ENCODE measurements around the gene SEBOX. TPM values are rescaled to one million over a fixed set of nuclear protein-coding genes. Genes with fewer than 3 reads are reported as not detected.

Gene SEBOX
- polyA plus RNA-seq, 3 donors: not detected

DNA sequence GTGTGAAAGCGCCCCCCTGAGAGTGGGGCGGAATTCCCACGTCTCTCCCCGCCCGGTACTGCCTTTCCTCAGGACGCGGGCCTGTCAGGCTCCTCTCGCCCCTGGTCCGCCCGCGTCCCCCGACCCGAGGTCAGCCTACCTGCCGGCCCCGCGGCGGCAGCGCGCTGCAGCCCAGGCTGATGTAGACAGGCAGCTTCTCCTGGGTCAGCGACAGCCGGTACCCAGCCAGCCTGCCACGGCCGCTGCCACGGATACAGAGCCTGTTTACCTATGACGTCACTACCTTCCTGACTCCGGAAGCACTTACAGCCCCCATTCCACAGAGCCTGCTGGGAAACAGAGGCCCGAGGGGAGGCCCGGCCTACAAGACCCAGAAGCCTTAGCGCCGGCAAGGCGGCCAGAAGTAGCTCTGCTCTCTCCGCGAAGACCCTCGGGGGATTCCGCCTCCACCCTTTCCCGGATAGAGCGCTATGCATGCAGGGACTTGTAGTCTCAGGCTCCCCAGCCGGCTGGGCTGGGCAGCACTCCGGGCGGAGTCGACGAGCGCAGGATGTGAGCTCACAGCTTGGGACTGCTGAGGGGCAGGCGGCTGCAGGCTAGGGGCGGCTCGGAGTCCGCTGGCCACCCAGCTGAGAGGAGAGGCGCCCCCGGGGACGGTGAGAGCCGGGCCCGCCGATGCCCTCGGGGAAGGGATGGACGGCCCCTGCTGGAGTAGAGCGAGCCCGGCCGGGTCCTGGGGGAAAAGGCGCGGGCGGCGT is 29.6 kb downstream of the SEBOX start, which contains the start of the genes IFT20 and TNFAIP1:
TSS of gene IFT20 (minus strand) at position 272 of the 758 bp plus-strand sequence. CDS start 3,487 bp downstream, outside the sequence.
TSS of gene TNFAIP1 (plus strand) at position 561 of the 758 bp plus-strand sequence. CDS start 3,761 bp downstream, outside the sequence.
- H3K4me1 ChIP-seq (ENCODE audit: control insufficient read depth in 1 of 2, insufficient read depth in 2 of 2, low read length in 2 of 2): peaks cover 31 to 36% of the 10 kb centered on the region in 2 donors
- TF ChIP-seq, protein P1, sequence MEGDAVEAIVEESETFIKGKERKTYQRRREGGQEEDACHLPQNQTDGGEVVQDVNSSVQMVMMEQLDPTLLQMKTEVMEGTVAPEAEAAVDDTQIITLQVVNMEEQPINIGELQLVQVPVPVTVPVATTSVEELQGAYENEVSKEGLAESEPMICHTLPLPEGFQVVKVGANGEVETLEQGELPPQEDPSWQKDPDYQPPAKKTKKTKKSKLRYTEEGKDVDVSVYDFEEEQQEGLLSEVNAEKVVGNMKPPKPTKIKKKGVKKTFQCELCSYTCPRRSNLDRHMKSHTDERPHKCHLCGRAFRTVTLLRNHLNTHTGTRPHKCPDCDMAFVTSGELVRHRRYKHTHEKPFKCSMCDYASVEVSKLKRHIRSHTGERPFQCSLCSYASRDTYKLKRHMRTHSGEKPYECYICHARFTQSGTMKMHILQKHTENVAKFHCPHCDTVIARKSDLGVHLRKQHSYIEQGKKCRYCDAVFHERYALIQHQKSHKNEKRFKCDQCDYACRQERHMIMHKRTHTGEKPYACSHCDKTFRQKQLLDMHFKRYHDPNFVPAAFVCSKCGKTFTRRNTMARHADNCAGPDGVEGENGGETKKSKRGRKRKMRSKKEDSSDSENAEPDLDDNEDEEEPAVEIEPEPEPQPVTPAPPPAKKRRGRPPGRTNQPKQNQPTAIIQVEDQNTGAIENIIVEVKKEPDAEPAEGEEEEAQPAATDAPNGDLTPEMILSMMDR (IDR thresholded peaks at IDR 0.05): no peak
- Mint-ChIP-seq H3K4me3 (peak within 1 kb of the TSS; percentile 93 to 96), H3K9me3 (no peaks in the 10 kb centered on the region), H3K27me3 (ENCODE audit: low read depth in 3 of 3) (peaks cover 0 to 1% (median 0%) of the 10 kb centered on the region in 3 donors), H3K4me1 (peaks cover 40% of the 10 kb centered on the region), H3K36me3 (peaks cover 34 to 35% of the 10 kb centered on the region in 2 donors), H3K27ac (peak within 1 kb of the TSS; percentile 92 to 98 (median 96))
- no peaks in the 10 kb centered on the region for H3K27me3 ChIP-seq (ENCODE audit: control insufficient read depth in 2 of 2, insufficient read depth in 2 of 2, low read length in 2 of 2)
- intact Hi-C loops (cut with micrococcal nuclease): loop anchor here (1.0 to 10.0 kb wide), 5 partner anchors 15 to 617 kb away; partner anchors contain the start of genes POLDIP2 (in 2 of the 2), ALDOC (in 1 of the 2), NLK (in 1 of the 2) and PHF12 (in 1 of the 2)
- WGBS (ENCODE audit: insufficient coverage): under 1% methylated on average over 62 of the region's 62 CpGs
- peaks cover 71% of the 10 kb centered on the region for H3K79me2 ChIP-seq (ENCODE audit: insufficient read depth, low read length)
- H3K9me3 ChIP-seq (replicated peaks in 1 of 2; ENCODE audit: control insufficient read depth in 1 of 2, insufficient read depth in 1 of 2, low read length in 2 of 2): no peaks in the 10 kb centered on the region
- H3K9ac ChIP-seq (ENCODE audit: insufficient read depth, low read length, poor library complexity, severe bottlenecking): peak within 1 kb of the TSS; percentile 83
- H3K4me3 ChIP-seq (replicated peaks in 1 of 3; ENCODE audit: low read depth in 2 of 3, low read length in 3 of 3): peak within 1 kb of the TSS; percentile 62 to 93 (median 76)
- H3K4me2 ChIP-seq (replicated peaks; ENCODE audit: extremely low read depth, low read length, poor library complexity, severe bottlenecking): peak within 1 kb of the TSS; percentile 96
- H3K27ac ChIP-seq (ENCODE audit: low read depth in 1 of 2, low read length in 2 of 2): peak within 1 kb of the TSS; percentile 57 to 96
- peak within 1 kb of the TSS; percentile 94 for H2AFZ ChIP-seq (ENCODE audit: insufficient read depth, low read depth, low read length, poor library complexity, severe bottlenecking)
- peaks cover 20 to 31% of the 10 kb centered on the region in 2 donors for H3K36me3 ChIP-seq (replicated peaks in 1 of 2; ENCODE audit: control insufficient read depth in 1 of 2, insufficient read depth in 2 of 2, low read length in 2 of 2)
- H4K20me1 ChIP-seq (ENCODE audit: insufficient read depth, low read length): peaks cover 13% of the 10 kb centered on the region
- DNase-seq: peak; percentile 99 to 100 (median 99)

DNA sequence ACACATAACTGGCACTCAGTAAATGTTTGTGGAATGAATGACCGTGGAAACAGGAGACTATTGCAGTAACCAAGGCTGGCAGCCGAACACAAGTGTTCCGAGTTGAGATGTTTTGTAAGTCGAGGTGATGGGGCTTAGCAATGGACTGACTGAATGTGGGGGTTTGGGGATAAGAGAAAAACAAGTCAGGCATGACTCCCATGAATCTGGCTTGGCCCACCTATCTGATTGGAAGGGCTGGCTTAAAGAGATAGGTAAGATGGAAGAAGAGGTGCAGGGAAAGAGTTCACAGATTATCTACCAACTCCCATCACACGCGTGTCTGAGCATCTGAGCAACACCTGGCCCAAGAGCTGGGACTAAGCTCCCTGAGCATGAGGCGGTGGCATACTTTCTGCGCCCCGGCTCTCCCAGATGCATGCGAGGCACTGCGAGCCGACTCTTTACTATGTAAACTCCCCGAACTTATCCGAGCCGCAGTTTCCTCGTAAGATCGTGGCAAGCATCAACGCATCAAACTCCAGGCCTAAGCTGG is 30.3 kb downstream of the SEBOX start:
- no peak for DNase-seq

More for the DNA sequence above, 30.3 kb downstream of the SEBOX start:
- H3K4me3 Mint-ChIP-seq: peak overlapping the region; percentile 93 to 95
- Histone ChIP-seq H3K27ac (ENCODE audit: low read depth in 1 of 2, low read length in 2 of 2) (peak overlapping the region; percentile 57 to 96), H3K27me3 (ENCODE audit: control insufficient read depth in 2 of 2, insufficient read depth in 2 of 2, low read length in 2 of 2) (no peaks in the 10 kb centered on the region), H3K9me3 (replicated peaks in 1 of 2; ENCODE audit: control insufficient read depth in 1 of 2, insufficient read depth in 1 of 2, low read length in 2 of 2) (no peaks in the 10 kb centered on the region), H3K4me2 (replicated peaks; ENCODE audit: extremely low read depth, low read length, poor library complexity, severe bottlenecking) (peak overlapping the region; percentile 96), H3K9ac (ENCODE audit: insufficient read depth, low read length, poor library complexity, severe bottlenecking) (peak overlapping the region; percentile 83), H3K36me3 (replicated peaks in 1 of 2; ENCODE audit: control insufficient read depth in 1 of 2, insufficient read depth in 2 of 2, low read length in 2 of 2) (peaks cover 18 to 32% of the 10 kb centered on the region in 2 donors), H3K4me1 (ENCODE audit: control insufficient read depth in 1 of 2, insufficient read depth in 2 of 2, low read length in 2 of 2) (peaks cover 31 to 36% of the 10 kb centered on the region in 2 donors), H2AFZ (ENCODE audit: insufficient read depth, low read depth, low read length, poor library complexity, severe bottlenecking) (peak overlapping the region; percentile 94), H4K20me1 (ENCODE audit: insufficient read depth, low read length) (peaks cover 12% of the 10 kb centered on the region), H3K79me2 (ENCODE audit: insufficient read depth, low read length) (peaks cover 71% of the 10 kb centered on the region), H3K4me3 (replicated peaks in 1 of 3; ENCODE audit: low read depth in 2 of 3, low read length in 3 of 3) (peak overlapping the region; percentile 62 to 93 (median 76))
- TF ChIP-seq, protein P1 (IDR thresholded peaks at IDR 0.05): no peak
- WGBS (ENCODE audit: insufficient coverage): 16% methylated on average over 13 of the region's 18 CpGs
- peaks cover 40% of the 10 kb centered on the region for H3K4me1 Mint-ChIP-seq
- no peaks in the 10 kb centered on the region for H3K9me3 Mint-ChIP-seq
- peaks cover 0 to 1% (median 0%) of the 10 kb centered on the region in 3 donors for H3K27me3 Mint-ChIP-seq (ENCODE audit: low read depth in 3 of 3)
- intact Hi-C loops (cut with micrococcal nuclease): loop anchor here (1.0 to 10.0 kb wide), 5 partner anchors 14 to 618 kb away; partner anchors contain the start of genes POLDIP2 (in 2 of the 2), ALDOC (in 1 of the 2), NLK (in 1 of the 2) and PHF12 (in 1 of the 2)
- peaks cover 31 to 35% of the 10 kb centered on the region in 2 donors for H3K36me3 Mint-ChIP-seq
- peak overlapping the region; percentile 92 to 98 (median 96) for H3K27ac Mint-ChIP-seq

All from CD14-positive monocyte (primary cell).